SH-SY5Y (cell line): ENCODE measurements around the gene CENPA.

Source experiments
- GATA2 ChIP-seq: IDR thresholded peaks from 2 replicates; pipeline ENCODE4 v1.6.1; 2011; ENCODE audit warnings: mild to moderate bottlenecking, low read depth, low read length
- GATA3 ChIP-seq: IDR thresholded peaks from 2 replicates; pipeline ENCODE4 v1.6.1; 2011; ENCODE audit warnings: low read depth, mild to moderate bottlenecking, low read length, moderate library complexity

DNA sequence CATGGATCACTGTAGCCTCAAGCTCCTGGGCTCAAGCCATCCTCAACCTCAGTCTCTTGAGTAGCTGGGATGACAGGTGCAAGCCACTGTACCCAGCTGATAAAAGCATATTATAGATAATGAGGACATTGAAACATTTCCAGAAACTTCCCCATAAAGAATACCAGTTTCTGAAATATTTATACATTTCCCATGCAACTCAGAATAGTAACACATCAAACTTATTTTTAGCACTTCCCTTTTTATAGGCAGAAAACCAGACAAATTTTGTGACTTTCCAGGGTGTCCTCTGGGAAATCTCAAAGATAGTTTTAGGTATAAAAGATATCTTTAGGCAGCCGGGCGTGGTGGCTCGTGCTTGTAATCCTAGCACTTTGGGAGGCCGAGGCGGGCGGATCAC, 37.0 kb downstream of the CENPA start:
- TF ChIP-seq GATA2 (no peak), GATA3 (no peak)
